ENCODE measurements around the gene WFIKKN1. TPM values are rescaled to one million over a fixed set of nuclear protein-coding genes. Genes with fewer than 3 reads are reported as not detected.

The WFIKKN1 gene
- total and polyA plus RNA-seq, 2 of the 13 experiments (the other 11 are each of a cell fraction or from before 2014, with no cell fraction given), result 1.7 to 4.9 TPM

GRCh38 chr16:641326-642188 is 10.8 kb downstream of the WFIKKN1 start, which contains the start of gene MCRIP2 (continued):
- TF ChIP-seq ZNF589 (CRISPR knock-in tag; conservative IDR thresholded peaks at IDR 0.05), result peak; percentile 86
- TF ChIP-seq ZNF292 (CRISPR knock-in tag; IDR thresholded peaks at IDR 0.05; ENCODE audit: borderline replicate concordance, low read depth), result no peak
- TF ChIP-seq KLF6 (CRISPR knock-in tag; IDR thresholded peaks at IDR 0.05), result 0 out of 2 replicates have a peak, but pooled peaks have one; percentile 53
- TF ChIP-seq ZBTB46 (CRISPR knock-in tag; IDR thresholded peaks at IDR 0.05; ENCODE audit: borderline replicate concordance), result no peak
- no peak for TF ChIP-seq ELF1 (CRISPR knock-in tag; IDR thresholded peaks at IDR 0.05)
- TF ChIP-seq NPAS2 (CRISPR knock-in tag; IDR thresholded peaks at IDR 0.05; ENCODE audit: borderline replicate concordance), result no peak
- TF ChIP-seq, protein P1, sequence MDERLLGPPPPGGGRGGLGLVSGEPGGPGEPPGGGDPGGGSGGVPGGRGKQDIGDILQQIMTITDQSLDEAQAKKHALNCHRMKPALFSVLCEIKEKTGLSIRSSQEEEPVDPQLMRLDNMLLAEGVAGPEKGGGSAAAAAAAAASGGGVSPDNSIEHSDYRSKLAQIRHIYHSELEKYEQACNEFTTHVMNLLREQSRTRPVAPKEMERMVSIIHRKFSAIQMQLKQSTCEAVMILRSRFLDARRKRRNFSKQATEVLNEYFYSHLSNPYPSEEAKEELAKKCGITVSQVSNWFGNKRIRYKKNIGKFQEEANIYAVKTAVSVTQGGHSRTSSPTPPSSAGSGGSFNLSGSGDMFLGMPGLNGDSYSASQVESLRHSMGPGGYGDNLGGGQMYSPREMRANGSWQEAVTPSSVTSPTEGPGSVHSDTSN (CRISPR knock-in tag; IDR thresholded peaks at IDR 0.05), result no peak
- TF ChIP-seq, protein P2, sequence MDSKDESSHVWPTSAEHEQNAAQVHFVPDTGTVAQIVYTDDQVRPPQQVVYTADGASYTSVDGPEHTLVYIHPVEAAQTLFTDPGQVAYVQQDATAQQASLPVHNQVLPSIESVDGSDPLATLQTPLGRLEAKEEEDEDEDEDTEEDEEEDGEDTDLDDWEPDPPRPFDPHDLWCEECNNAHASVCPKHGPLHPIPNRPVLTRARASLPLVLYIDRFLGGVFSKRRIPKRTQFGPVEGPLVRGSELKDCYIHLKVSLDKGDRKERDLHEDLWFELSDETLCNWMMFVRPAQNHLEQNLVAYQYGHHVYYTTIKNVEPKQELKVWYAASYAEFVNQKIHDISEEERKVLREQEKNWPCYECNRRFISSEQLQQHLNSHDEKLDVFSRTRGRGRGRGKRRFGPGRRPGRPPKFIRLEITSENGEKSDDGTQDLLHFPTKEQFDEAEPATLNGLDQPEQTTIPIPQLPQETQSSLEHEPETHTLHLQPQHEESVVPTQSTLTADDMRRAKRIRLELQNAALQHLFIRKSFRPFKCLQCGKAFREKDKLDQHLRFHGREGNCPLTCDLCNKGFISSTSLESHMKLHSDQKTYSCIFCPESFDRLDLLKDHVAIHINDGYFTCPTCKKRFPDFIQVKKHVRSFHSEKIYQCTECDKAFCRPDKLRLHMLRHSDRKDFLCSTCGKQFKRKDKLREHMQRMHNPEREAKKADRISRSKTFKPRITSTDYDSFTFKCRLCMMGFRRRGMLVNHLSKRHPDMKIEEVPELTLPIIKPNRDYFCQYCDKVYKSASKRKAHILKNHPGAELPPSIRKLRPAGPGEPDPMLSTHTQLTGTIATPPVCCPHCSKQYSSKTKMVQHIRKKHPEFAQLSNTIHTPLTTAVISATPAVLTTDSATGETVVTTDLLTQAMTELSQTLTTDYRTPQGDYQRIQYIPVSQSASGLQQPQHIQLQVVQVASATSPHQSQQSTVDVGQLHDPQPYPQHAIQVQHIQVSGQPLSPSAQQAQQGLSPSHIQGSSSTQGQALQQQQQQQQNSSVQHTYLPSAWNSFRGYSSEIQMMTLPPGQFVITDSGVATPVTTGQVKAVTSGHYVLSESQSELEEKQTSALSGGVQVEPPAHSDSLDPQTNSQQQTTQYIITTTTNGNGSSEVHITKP (CRISPR knock-in tag; IDR thresholded peaks at IDR 0.05; ENCODE audit: low read depth), result no peak
- TF ChIP-seq CREM (IDR thresholded peaks at IDR 0.05), result no peak
- TF ChIP-seq CREM (CRISPR knock-in tag; IDR thresholded peaks at IDR 0.05), result no peak
- TF ChIP-seq ZNF260 (CRISPR knock-in tag; IDR thresholded peaks at IDR 0.05; ENCODE audit: borderline replicate concordance, low read depth), result no peak
- peak; percentile 29; the same call in 1 of the 2 replicates for TF ChIP-seq PRMT3 (CRISPR knock-in tag; IDR thresholded peaks at IDR 0.05; ENCODE audit: borderline replicate concordance, low read depth)
- TF ChIP-seq SNAPC2 (CRISPR knock-in tag; IDR thresholded peaks at IDR 0.05), result no peak
- no peak for TF ChIP-seq FOXK2 (IDR thresholded peaks at IDR 0.05)
- no peak for TF ChIP-seq RFX5 (IDR thresholded peaks at IDR 0.05; ENCODE audit: low read depth, low read length)
- TF ChIP-seq ZNF281 (CRISPR knock-in tag; IDR thresholded peaks at IDR 0.05; ENCODE audit: borderline replicate concordance), result no peak
- no peak; the same call in 1 of the 2 replicates for TF ChIP-seq ZBTB38 (CRISPR knock-in tag; IDR thresholded peaks at IDR 0.05)
- TF ChIP-seq ZNF383 (CRISPR knock-in tag; IDR thresholded peaks at IDR 0.05; ENCODE audit: borderline replicate concordance), result no peak
- 0 out of 2 replicates have a peak, but pooled peaks have one; percentile 13 for TF ChIP-seq NKX3-1 (CRISPR knock-in tag; IDR thresholded peaks at IDR 0.05)
- no peak for TF ChIP-seq TBL1XR1 (IDR thresholded peaks at IDR 0.05; ENCODE audit: borderline replicate concordance, low read length, partially characterized antibody)
